ENCODE data around the gene TMEM94. TPM values are rescaled to one million over a fixed set of nuclear protein-coding genes. Genes with fewer than 3 reads are reported as not detected.

Gene TMEM94
- total RNA-seq, 2 donors from 2014 or later: 57.1 to 83.4 TPM

DNA sequence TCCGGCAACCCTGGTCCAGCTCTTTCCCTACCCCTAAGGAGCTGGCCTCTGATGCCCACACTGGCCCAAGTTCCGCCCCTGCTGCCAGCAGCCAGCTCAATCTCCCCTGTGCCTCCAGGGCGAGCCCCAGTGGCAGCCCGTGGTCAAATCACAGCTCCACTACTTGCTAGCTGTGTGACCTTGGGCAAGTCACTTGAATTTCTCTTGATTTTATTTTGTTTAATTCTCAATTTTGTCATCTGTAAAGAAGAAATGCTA lies 48.6 kb downstream of the TMEM94 start:
- Histone ChIP-seq H3K27me3 (replicated peaks; ENCODE audit: insufficient read depth) (no peaks in the 10 kb centered on the region), H3K36me3 (peaks cover 30% of the 10 kb centered on the region), H3K27ac (no peak overlapping the region), H3K9me3 (no peaks in the 10 kb centered on the region), H3K4me1 (ENCODE audit: control insufficient read depth in 1 of 2, low read depth in 2 of 2) (peaks cover 12 to 47% of the 10 kb centered on the region in 2 donors), H3K4me3 (no peak overlapping the region)
- TF ChIP-seq, protein P1, sequence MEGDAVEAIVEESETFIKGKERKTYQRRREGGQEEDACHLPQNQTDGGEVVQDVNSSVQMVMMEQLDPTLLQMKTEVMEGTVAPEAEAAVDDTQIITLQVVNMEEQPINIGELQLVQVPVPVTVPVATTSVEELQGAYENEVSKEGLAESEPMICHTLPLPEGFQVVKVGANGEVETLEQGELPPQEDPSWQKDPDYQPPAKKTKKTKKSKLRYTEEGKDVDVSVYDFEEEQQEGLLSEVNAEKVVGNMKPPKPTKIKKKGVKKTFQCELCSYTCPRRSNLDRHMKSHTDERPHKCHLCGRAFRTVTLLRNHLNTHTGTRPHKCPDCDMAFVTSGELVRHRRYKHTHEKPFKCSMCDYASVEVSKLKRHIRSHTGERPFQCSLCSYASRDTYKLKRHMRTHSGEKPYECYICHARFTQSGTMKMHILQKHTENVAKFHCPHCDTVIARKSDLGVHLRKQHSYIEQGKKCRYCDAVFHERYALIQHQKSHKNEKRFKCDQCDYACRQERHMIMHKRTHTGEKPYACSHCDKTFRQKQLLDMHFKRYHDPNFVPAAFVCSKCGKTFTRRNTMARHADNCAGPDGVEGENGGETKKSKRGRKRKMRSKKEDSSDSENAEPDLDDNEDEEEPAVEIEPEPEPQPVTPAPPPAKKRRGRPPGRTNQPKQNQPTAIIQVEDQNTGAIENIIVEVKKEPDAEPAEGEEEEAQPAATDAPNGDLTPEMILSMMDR (IDR thresholded peaks at IDR 0.05): no peak
- no peak for ATAC-seq (ENCODE audit: insufficient number of reproducible peaks, low FRiP score, low read depth)
- no peak for DNase-seq (ENCODE audit: low spot score)

DNA sequence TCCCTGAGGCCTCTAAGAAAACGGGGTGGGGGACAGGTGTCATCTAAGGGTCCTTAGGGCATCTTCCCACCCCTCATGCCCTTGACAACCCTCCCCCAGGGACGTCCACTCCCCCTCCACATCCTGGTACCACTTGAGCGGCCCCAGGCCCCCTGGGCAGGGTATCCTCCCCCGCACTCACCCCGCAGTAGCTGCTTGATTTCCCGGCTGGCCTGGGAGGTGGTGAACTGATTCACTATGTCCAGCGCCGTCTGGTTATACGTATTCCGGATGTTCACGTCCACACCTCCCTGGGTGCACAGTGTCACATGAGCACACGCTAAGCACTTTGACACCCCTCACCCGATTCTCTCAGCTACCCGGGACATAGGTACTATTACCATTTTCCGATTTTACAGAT lies 49.2 kb downstream of the TMEM94 start:
- TF ChIP-seq, protein P1 (IDR thresholded peaks at IDR 0.05): no peak
- H3K9me3 ChIP-seq: no peaks in the 10 kb centered on the region
- ATAC-seq (ENCODE audit: insufficient number of reproducible peaks, low FRiP score, low read depth) (no peak), DNase-seq (ENCODE audit: low spot score) (no peak)
- peaks cover 12 to 49% of the 10 kb centered on the region in 2 donors for H3K4me1 ChIP-seq (ENCODE audit: control insufficient read depth in 1 of 2, low read depth in 2 of 2)
- no peak overlapping the region for H3K4me3 ChIP-seq
- H3K36me3 ChIP-seq: peaks cover 27% of the 10 kb centered on the region
- no peak overlapping the region for H3K27ac ChIP-seq
- H3K27me3 ChIP-seq (replicated peaks; ENCODE audit: insufficient read depth): no peaks in the 10 kb centered on the region

DNA sequence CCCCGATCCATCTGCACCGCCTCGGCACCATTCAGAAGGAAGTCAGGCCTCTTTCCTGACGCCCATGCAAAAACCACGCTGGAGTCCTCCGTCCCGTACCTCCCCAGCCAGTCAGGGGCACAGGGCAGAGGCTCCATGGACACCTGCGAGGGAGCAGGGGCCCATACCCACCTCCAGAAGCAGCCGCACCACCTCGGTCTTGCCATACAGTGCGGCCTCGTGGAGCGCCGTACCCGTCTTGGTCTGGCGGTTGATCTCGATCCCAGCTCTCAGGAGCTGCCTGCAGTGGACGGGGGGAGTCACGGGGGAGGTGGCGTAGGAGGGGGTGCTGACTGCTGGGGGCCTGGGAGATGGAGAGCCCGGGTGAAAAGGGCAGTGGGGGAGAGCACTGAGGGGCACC lies 49.7 kb downstream of the TMEM94 start:
- no peak for DNase-seq (ENCODE audit: low spot score)
- H3K27ac ChIP-seq: no peak overlapping the region
- TF ChIP-seq, protein P1 (IDR thresholded peaks at IDR 0.05): no peak
- H3K36me3 ChIP-seq: peaks cover 25% of the 10 kb centered on the region
- H3K9me3 ChIP-seq: no peaks in the 10 kb centered on the region
- peaks cover 12 to 49% of the 10 kb centered on the region in 2 donors for H3K4me1 ChIP-seq (ENCODE audit: control insufficient read depth in 1 of 2, low read depth in 2 of 2)
- no peak for ATAC-seq (ENCODE audit: insufficient number of reproducible peaks, low FRiP score, low read depth)
- H3K27me3 ChIP-seq (replicated peaks; ENCODE audit: insufficient read depth): no peaks in the 10 kb centered on the region
- H3K4me3 ChIP-seq: no peak overlapping the region

DNA sequence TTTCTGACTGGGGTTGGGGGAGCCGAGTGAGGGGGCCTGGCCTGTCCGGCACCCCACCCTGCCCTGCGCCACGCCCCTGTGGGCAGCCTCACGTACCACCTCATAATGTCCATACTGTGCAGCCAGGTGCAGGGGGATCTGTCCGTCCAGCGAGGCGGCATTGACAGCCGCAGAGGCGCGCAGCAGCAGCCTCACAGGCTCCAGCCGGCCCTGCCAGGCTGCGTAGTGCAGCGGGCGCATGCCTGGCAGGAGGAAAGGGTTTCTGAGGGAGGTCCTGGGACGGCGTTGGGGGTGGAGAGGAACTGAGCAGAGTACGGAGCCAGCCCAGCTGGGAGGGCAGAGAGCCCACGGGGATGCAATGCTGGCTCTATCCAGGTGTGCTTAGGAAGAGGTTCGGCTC lies 50.5 kb downstream of the TMEM94 start:
- DNase-seq (ENCODE audit: low spot score) (no peak), ATAC-seq (ENCODE audit: insufficient number of reproducible peaks, low FRiP score, low read depth) (no peak)
- Histone ChIP-seq H3K27ac (no peak overlapping the region), H3K4me1 (ENCODE audit: control insufficient read depth in 1 of 2, low read depth in 2 of 2) (peaks cover 15 to 48% of the 10 kb centered on the region in 2 donors), H3K36me3 (peaks cover 25% of the 10 kb centered on the region), H3K27me3 (replicated peaks; ENCODE audit: insufficient read depth) (no peaks in the 10 kb centered on the region), H3K4me3 (no peak overlapping the region), H3K9me3 (no peaks in the 10 kb centered on the region)
- TF ChIP-seq, protein P1 (IDR thresholded peaks at IDR 0.05): no peak

DNA sequence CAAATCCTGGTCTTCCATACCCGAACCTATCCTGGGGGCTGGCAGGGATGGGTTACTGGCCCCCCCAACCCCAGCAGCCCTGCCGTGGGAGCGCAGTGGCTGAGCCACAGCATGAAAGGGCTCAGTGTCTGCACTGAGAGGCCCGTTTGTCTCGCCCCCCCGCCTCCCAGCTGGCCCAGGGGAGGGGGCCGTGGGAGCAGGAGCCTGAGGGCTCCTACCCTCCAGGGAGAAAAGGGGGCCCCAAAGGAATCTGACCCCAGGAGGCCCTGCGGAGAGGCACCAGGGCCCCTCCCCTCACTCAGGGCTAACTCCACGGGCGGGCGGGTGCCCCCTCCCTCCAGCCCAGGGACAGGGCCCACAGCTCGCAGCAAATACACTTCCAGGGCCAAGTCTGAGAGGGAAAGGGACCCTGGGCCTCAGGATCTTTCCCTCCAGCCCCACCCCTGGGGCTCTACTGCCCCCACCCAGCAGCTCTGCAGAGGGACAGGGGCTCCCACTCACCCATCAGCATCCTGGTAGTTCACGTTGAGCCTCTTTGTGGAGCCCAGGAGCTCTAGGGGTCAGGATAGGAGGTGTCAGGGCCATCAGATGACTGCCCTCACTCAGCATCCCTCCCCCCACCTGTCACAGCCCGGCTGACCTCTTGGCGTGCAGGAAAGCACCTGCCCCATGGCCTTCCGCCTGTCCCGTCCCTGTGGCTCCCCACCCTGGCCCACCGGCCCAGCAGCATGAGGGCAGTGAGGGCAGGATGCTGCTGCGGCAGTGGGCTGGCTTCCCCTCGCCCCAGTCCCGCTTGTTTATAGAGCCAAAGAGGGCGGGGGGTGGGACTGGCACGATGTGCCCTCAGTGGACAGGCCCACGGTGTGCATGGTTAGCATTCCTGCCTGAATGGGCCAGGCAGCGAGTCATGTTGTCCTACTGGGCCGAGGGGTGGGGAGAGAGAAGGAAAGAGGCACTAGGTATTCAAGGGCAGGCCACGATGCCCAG lies 51.6 kb downstream of the TMEM94 start:
- H3K27ac ChIP-seq: peak overlapping the region; percentile 54 to 63
- H3K27me3 ChIP-seq (replicated peaks; ENCODE audit: insufficient read depth): no peaks in the 10 kb centered on the region
- H3K36me3 ChIP-seq: peaks cover 25% of the 10 kb centered on the region
- H3K4me1 ChIP-seq (ENCODE audit: control insufficient read depth in 1 of 2, low read depth in 2 of 2): peaks cover 25 to 50% of the 10 kb centered on the region in 2 donors
- no peaks in the 10 kb centered on the region for H3K9me3 ChIP-seq
- DNase-seq (ENCODE audit: low spot score) (no peak), ATAC-seq (ENCODE audit: insufficient number of reproducible peaks, low FRiP score, low read depth) (no peak)
- TF ChIP-seq, protein P1 (IDR thresholded peaks at IDR 0.05): no peak
- no peak overlapping the region for H3K4me3 ChIP-seq
